ENCODE measurements around the gene NAALADL2.

DNA sequence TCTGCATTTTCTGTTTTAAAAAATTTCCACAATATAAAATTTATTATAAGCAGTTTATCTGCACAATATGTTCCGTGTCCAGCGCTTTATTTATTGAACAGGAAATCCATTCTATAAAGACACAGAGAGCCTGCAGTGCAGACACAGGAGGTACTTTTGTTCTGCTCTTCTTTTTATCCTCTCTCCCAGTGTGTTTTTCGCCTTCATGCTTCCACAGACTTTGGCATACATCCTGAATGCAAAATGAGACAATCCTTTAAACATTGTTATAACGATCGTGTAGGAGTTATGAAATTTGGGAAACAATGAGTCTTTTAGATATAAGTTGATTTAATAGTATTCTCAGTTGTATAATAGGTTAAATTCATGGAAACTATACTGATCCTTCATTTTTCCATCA, 749.2 kb downstream of the NAALADL2 start:
- TF ChIP-seq, protein P1, sequence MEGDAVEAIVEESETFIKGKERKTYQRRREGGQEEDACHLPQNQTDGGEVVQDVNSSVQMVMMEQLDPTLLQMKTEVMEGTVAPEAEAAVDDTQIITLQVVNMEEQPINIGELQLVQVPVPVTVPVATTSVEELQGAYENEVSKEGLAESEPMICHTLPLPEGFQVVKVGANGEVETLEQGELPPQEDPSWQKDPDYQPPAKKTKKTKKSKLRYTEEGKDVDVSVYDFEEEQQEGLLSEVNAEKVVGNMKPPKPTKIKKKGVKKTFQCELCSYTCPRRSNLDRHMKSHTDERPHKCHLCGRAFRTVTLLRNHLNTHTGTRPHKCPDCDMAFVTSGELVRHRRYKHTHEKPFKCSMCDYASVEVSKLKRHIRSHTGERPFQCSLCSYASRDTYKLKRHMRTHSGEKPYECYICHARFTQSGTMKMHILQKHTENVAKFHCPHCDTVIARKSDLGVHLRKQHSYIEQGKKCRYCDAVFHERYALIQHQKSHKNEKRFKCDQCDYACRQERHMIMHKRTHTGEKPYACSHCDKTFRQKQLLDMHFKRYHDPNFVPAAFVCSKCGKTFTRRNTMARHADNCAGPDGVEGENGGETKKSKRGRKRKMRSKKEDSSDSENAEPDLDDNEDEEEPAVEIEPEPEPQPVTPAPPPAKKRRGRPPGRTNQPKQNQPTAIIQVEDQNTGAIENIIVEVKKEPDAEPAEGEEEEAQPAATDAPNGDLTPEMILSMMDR (conservative IDR thresholded peaks at IDR 0.05) = no peak
- TF ChIP-seq EZH2 (IDR thresholded peaks at IDR 0.05; ENCODE audit: low read depth) = no peak
